Measurements from ENCODE around the gene AGR3. TPM values are rescaled to one million over a fixed set of nuclear protein-coding genes. Genes with fewer than 3 reads are reported as not detected.

Gene AGR3
- total and polyA plus RNA-seq, 2 donors (not counting 3 experiments of a cell fraction or from before 2014, with no cell fraction given): not detected

- intact Hi-C loops (cut with micrococcal nuclease): no loop called here
- Histone ChIP-seq H2AFZ (ENCODE audit: low read depth, low read length) (no peak overlapping the region), H3K9me1 (replicated peaks; ENCODE audit: control insufficient read depth, extremely low read depth, insufficient read depth, low read length) (no peaks in the 10 kb centered on the region)
Measured at GRCh38 chr7:16841681-16842080, 40.1 kb downstream of the AGR3 start.

GRCh38 chr7:16840094-16840493 lies 41.7 kb downstream of the AGR3 start:
- intact Hi-C loops (cut with micrococcal nuclease): loop anchor here (1.0 kb wide), 1 partner anchor 24 kb away; no protein-coding TSS in a partner anchor
- Histone ChIP-seq H3K27me3 (ENCODE audit: control insufficient read depth in 2 of 2, insufficient read depth in 2 of 2, low read length in 2 of 2) (peaks cover 0 to 1% of the 10 kb centered on the region in 2 experiments), H3K36me3 (ENCODE audit: control insufficient read depth in 2 of 2, extremely low read depth in 1 of 2, insufficient read depth in 2 of 2, low read length in 2 of 2) (no peaks in the 10 kb centered on the region), H3K9ac (replicated peaks; ENCODE audit: extremely low read depth, insufficient read depth, low read length) (no peak overlapping the region), H3K27ac (ENCODE audit: insufficient read depth, low read depth, low read length) (no peak overlapping the region), H2AFZ (ENCODE audit: low read depth, low read length) (no peak overlapping the region), H3K9me1 (replicated peaks; ENCODE audit: control insufficient read depth, extremely low read depth, insufficient read depth, low read length) (no peaks in the 10 kb centered on the region), H4K20me1 (replicated peaks; ENCODE audit: control insufficient read depth, extremely low read depth, insufficient read depth, low read length) (no peaks in the 10 kb centered on the region), H3K9me3 (replicated peaks; ENCODE audit: control insufficient read depth, insufficient read depth, low read length) (no peaks in the 10 kb centered on the region), H3K4me1 (ENCODE audit: control insufficient read depth, extremely low read depth, insufficient read depth, low read length) (no peaks in the 10 kb centered on the region), H3K4me3 (replicated peaks in 1 of 3; ENCODE audit: insufficient read depth in 1 of 3, low read depth in 1 of 3, low read length in 3 of 3) (no peak overlapping the region), H3K4me2 (ENCODE audit: insufficient read depth, low read length) (no peak overlapping the region), H3K79me2 (ENCODE audit: control insufficient read depth, insufficient read depth, low read length) (no peaks in the 10 kb centered on the region)
- no peak for TF ChIP-seq CTCF (IDR thresholded peaks at IDR 0.05; ENCODE audit: extremely low read depth in 1 of 2, insufficient read depth in 1 of 2, low read depth in 1 of 2, low read length in 2 of 2)
- TF ChIP-seq GATA2 (IDR thresholded peaks at IDR 0.05; ENCODE audit: insufficient read depth, insufficient read length, low read depth, low read length): no peak
- no peak for TF ChIP-seq POLR2AphosphoS5 (IDR thresholded peaks at IDR 0.05; ENCODE audit: insufficient read depth, low read depth, low read length)
- TF ChIP-seq JUN (IDR thresholded peaks at IDR 0.05; ENCODE audit: borderline replicate concordance, insufficient read depth, insufficient read length, low read depth): no peak
- TF ChIP-seq POLR2A (IDR thresholded peaks at IDR 0.05; ENCODE audit: low read depth, low read length): no peak
- no peak for TF ChIP-seq FOS (IDR thresholded peaks at IDR 0.05; ENCODE audit: borderline replicate concordance, insufficient read depth, low read length)
- ChIA-PET CTCF (interaction anchor here (1.3 to 3.5 kb wide), 4 partner anchors 10 to 39 kb away, joined by 3 to 12 read pairs (median 4); no protein-coding TSS in a partner anchor), POLR2A (no interaction called here)
- dilution Hi-C loops (cut with MboI; ENCODE audit: extremely low pct_ligation_motif_present, low sequenced_read_pairs): no loop called here
- FAIRE-seq (no peak), DNase-seq (ENCODE audit: low read depth, low spot score) (no peak)
- BruUV-seq (replicated peaks): no TSS peak

More at GRCh38 chr7:16841681-16842080, 40.1 kb downstream of the AGR3 start:
- no peaks in the 10 kb centered on the region for H3K36me3 ChIP-seq (ENCODE audit: control insufficient read depth in 2 of 2, extremely low read depth in 1 of 2, insufficient read depth in 2 of 2, low read length in 2 of 2)
- H3K27me3 ChIP-seq (ENCODE audit: control insufficient read depth in 2 of 2, insufficient read depth in 2 of 2, low read length in 2 of 2): peaks cover 0 to 1% of the 10 kb centered on the region in 2 experiments
- no peaks in the 10 kb centered on the region for H3K4me1 ChIP-seq (ENCODE audit: control insufficient read depth, extremely low read depth, insufficient read depth, low read length)
- H3K27ac ChIP-seq (ENCODE audit: insufficient read depth, low read depth, low read length): no peak overlapping the region
- DNase-seq (ENCODE audit: low read depth, low spot score) (no peak), FAIRE-seq (no peak)
- no TSS peak for BruUV-seq (replicated peaks)
- no peak for TF ChIP-seq GATA2 (IDR thresholded peaks at IDR 0.05; ENCODE audit: insufficient read depth, insufficient read length, low read depth, low read length)
- no peak for TF ChIP-seq JUN (IDR thresholded peaks at IDR 0.05; ENCODE audit: borderline replicate concordance, insufficient read depth, insufficient read length, low read depth)
- H3K4me3 ChIP-seq (replicated peaks in 1 of 3; ENCODE audit: insufficient read depth in 1 of 3, low read depth in 1 of 3, low read length in 3 of 3): no peak overlapping the region
- H4K20me1 ChIP-seq (replicated peaks; ENCODE audit: control insufficient read depth, extremely low read depth, insufficient read depth, low read length): no peaks in the 10 kb centered on the region
- no peak overlapping the region for H3K4me2 ChIP-seq (ENCODE audit: insufficient read depth, low read length)
- no peaks in the 10 kb centered on the region for H3K79me2 ChIP-seq (ENCODE audit: control insufficient read depth, insufficient read depth, low read length)
- ChIA-PET POLR2A (no interaction called here), CTCF (no interaction called here)
- H3K9ac ChIP-seq (replicated peaks; ENCODE audit: extremely low read depth, insufficient read depth, low read length): no peak overlapping the region
- no peaks in the 10 kb centered on the region for H3K9me3 ChIP-seq (replicated peaks; ENCODE audit: control insufficient read depth, insufficient read depth, low read length)
- dilution Hi-C loops (cut with MboI; ENCODE audit: extremely low pct_ligation_motif_present, low sequenced_read_pairs): no loop called here

Data from endothelial cell of umbilical vein (primary cell).